GM12865 (cell line): ENCODE results near the gene FAM53B.

Experiments used
- DNase-seq: peaks from one replicate; pipeline ENCODE4 v3.0.0; 2010; ENCODE audit warnings: low read depth
- H3K4me3 ChIP-seq: 2 replicates; pipeline ENCODE4 v1.5.1; 2011; ENCODE audit warnings: mild to moderate bottlenecking, low read depth, low read length, control low read depth
- CTCF ChIP-seq: IDR thresholded peaks from 2 replicates; pipeline ENCODE4 v1.5.1; 2011; ENCODE audit warnings: low read length, control low read depth, low read depth, inconsistent platforms; ENCODE audit not compliant: insufficient read depth; ENCODE audit errors: missing control alignments

Gene FAM53B

GRCh38 chr10:124624895-124625294 is 119.3 kb downstream of the FAM53B start:
- H3K4me3 ChIP-seq: no peak overlapping the region
- no peak for TF ChIP-seq CTCF
- no peak for DNase-seq

- H3K4me3 ChIP-seq: no peak overlapping the region
- TF ChIP-seq CTCF: no peak
- no peak for DNase-seq
These were observed 119.7 kb downstream of the FAM53B start for GRCh38 chr10:124624466-124624865.

- no peak overlapping the region for H3K4me3 ChIP-seq
- TF ChIP-seq CTCF: no peak
- DNase-seq: no peak
These were observed 120.2 kb downstream of the FAM53B start for GRCh38 chr10:124624006-124624405.

- H3K4me3 ChIP-seq: no peak overlapping the region
- DNase-seq: no peak
These were observed 121.2 kb downstream of the FAM53B start for GRCh38 chr10:124622866-124623536.

GRCh38 chr10:124622158-124622557 is 122.0 kb downstream of the FAM53B start:
- no peak for DNase-seq
- TF ChIP-seq CTCF: no peak
- no peak overlapping the region for H3K4me3 ChIP-seq

More at GRCh38 chr10:124622866-124623536, 121.2 kb downstream of the FAM53B start:
- TF ChIP-seq CTCF: no peak

GRCh38 chr10:124621637-124622036 is 122.5 kb downstream of the FAM53B start:
- DNase-seq: no peak
- TF ChIP-seq CTCF: no peak

More at GRCh38 chr10:124621637-124622036, 122.5 kb downstream of the FAM53B start:
- H3K4me3 ChIP-seq: no peak overlapping the region
